ENCODE measurements around the gene OR10G6. TPM values are rescaled to one million over a fixed set of nuclear protein-coding genes. Genes with fewer than 3 reads are reported as not detected.
"Not testable (repeated sequence)": the region's sequence is repeated elsewhere in the genome, so short reads cannot be mapped to it uniquely, and the experiment has no call there.

OR10G6 gene, protein sequence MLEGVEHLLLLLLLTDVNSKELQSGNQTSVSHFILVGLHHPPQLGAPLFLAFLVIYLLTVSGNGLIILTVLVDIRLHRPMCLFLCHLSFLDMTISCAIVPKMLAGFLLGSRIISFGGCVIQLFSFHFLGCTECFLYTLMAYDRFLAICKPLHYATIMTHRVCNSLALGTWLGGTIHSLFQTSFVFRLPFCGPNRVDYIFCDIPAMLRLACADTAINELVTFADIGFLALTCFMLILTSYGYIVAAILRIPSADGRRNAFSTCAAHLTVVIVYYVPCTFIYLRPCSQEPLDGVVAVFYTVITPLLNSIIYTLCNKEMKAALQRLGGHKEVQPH
- total RNA-seq (2014; rRNA removed; shearing (Covaris generic)) = not detected in 2 replicates
- polyA plus RNA-seq (2015; cell fraction: cytosol; rRNA removed) = not detected in 2 replicates
- not detected in 2 replicates for polyA plus RNA-seq (2015; cell fraction: nucleus; rRNA removed)

- DNase-seq (ENCODE audit: low read depth, low spot score) = no peak
- in situ Hi-C loops (cut with HindIII; ENCODE audit: low pct_unique_long_range_greater_than_20kb, low sequenced_read_pairs) = no loop called here
These were observed at the start of gene OR10G6 for GRCh38 chr11:123995119-123995518. Gene OR10G6, minus strand, starts transcription at chr11:123995161. Its CDS starts 0 bp downstream, at chr11:123995161.

- in situ Hi-C loops (cut with HindIII; ENCODE audit: low pct_unique_long_range_greater_than_20kb, low sequenced_read_pairs) = no loop called here
- DNase-seq (ENCODE audit: low read depth, low spot score) = no peak
These were observed 48.5 kb upstream of the OR10G6 start for GRCh38 chr11:124043420-124043819.

DNA sequence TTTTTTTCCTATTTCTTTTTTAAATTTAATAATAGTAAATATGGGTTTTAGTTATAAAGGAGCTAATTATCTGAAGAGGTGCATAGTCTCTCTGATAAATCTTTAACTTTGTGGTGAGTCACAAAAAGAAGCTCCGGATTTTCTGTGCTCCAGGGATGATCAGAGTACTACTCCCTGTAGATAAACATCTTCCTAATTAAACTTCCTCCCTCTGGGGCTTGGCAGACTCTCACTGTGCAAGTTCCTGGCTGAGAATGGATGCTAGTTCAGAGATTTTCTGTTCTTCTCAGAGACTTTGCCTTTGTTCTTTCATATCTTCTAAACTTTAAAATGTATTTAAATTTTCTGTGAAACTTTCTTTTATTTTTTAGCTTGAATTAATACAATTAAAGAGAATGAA, 46.3 kb upstream of the OR10G6 start, which contains the start of gene OR10G7:
Gene OR10G7 (minus strand): TSS at position 72 of the 400 bp plus-strand sequence. CDS start 2,324 bp downstream, outside the sequence.
- DNase-seq (ENCODE audit: low read depth, low spot score) = no peak
- in situ Hi-C loops (cut with HindIII; ENCODE audit: low pct_unique_long_range_greater_than_20kb, low sequenced_read_pairs) = no loop called here

DNA sequence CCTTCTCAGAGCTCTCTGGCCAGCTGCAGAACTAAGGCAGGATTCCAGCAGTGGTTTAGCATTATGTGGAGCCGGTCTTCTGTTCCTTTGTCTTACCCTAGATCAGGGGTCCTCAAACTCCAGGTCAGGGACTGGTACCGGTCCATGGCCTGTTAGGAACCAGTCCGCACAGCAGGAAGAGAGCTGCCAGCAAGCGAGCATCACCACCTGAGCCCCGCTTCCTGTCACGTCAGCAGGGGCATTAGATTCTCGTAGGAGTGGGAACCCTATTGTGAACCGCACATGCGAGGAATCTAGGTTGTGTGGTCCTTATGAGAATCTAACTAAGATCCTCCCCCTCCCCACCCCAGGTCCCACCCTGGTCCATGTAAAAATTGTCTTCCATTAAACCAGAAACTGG, 44.6 kb upstream of the OR10G6 start:
- no peak for DNase-seq (ENCODE audit: low read depth, low spot score)
- in situ Hi-C loops (cut with HindIII; ENCODE audit: low pct_unique_long_range_greater_than_20kb, low sequenced_read_pairs) = no loop called here

DNA sequence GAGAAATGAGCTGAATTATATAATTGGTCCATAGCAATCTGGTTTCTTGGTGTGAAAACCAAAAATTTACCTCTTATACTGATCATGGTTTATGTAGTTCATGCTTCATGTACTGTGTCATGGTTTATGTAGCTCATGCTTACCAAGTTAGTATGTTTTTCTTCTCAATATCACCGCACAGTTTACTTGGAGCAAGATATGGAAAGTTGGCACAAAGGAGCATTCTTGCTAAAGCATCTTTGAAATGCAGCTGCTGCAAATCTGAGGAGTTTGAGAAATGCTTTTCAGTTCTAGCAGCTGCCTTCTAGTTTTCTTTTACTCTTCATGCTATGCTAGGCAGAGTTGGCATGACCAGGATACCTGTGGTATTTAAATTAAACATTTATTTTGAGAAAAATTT, 41.7 kb upstream of the OR10G6 start:
- in situ Hi-C loops (cut with HindIII; ENCODE audit: low pct_unique_long_range_greater_than_20kb, low sequenced_read_pairs) = no loop called here

DNA sequence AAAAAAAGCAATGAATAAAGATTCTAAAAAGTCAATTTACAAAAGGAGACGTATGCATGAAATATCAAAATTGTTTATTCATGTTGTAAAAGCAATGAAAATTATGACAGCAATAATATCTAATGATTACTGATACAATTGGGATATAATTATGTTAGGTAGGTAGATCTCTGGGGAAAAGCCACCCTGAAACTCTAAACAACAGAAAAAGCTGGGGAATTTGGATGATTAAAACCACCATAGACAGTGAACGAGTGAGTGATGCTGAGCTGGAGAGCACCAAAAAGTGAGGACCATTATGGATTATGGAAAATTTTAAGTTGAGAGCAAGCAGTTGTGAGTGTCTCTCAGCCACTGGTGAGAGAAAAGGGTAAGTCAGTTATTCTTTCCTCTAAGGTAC, 31.5 kb upstream of the OR10G6 start, which contains the start of gene OR10G8:
Gene OR10G8 (plus strand): TSS at position 301 of the 400 bp plus-strand sequence. CDS start 2,825 bp downstream, outside the sequence.
- in situ Hi-C loops (cut with HindIII; ENCODE audit: low pct_unique_long_range_greater_than_20kb, low sequenced_read_pairs) = no loop called here

More for the DNA sequence above, 41.7 kb upstream of the OR10G6 start:
- DNase-seq (ENCODE audit: low read depth, low spot score) = no peak

DNA sequence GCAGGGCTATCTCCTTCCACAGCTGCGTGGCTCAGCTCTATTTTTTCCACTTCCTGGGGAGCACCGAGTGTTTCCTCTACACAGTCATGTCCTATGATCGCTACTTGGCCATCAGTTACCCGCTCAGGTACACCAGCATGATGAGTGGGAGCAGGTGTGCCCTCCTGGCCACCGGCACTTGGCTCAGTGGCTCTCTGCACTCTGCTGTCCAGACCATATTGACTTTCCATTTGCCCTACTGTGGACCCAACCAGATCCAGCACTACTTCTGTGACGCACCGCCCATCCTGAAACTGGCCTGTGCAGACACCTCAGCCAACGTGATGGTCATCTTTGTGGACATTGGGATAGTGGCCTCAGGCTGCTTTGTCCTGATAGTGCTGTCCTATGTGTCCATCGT, 20.9 kb upstream of the OR10G6 start:
- in situ Hi-C loops (cut with HindIII; ENCODE audit: low pct_unique_long_range_greater_than_20kb, low sequenced_read_pairs); DNase-seq (ENCODE audit: low read depth, low spot score): not testable (repeated sequence)

More for the DNA sequence above, 31.5 kb upstream of the OR10G6 start, which contains the start of gene OR10G8:
- DNase-seq (ENCODE audit: low read depth, low spot score) = no peak

GRCh38 chr11:124012697-124013096, 17.7 kb upstream of the OR10G6 start, which contains the start of gene OR10G4:
Gene OR10G4, plus strand, starts transcription at chr11:124012997. Its CDS starts 2,578 bp downstream, at chr11:124015575.
- no peak for DNase-seq (ENCODE audit: low read depth, low spot score)
- in situ Hi-C loops (cut with HindIII; ENCODE audit: low pct_unique_long_range_greater_than_20kb, low sequenced_read_pairs) = no loop called here

- no peak for DNase-seq (ENCODE audit: low read depth, low spot score)
- in situ Hi-C loops (cut with HindIII; ENCODE audit: low pct_unique_long_range_greater_than_20kb, low sequenced_read_pairs) = no loop called here
These were observed 15.7 kb downstream of the OR10G6 start for GRCh38 chr11:123979311-123979710.

DNA sequence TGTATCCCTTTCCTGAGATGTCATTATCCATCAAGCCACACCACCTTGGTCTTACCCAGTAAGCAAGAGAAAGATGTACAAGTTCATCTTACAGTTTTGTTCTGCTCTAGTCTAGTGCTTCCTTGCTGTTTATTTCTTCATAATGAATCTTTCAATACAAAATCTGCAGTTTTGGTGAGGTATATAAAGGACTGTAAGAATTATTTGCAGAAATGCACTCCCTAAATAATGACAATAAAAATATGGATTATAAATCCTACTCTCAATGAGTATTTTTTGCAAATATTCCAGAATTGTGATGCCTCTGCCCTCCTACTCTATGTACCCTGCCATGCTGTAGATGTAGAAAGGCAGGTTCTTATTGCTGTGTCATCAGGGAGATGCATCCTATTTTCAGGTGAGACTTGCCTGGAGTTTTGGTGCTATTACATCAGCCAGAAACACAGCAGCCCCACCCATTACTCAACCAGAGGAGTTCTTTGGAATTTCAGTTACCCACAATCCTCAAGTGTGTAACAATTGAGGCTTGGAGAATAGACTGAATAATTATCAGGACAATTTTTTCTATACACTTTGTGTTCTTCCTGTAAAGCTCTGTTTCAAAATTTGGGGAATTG, 17.1 kb downstream of the OR10G6 start, which contains the start of gene OR10S1:
Gene OR10S1 (minus strand): TSS at position 51 of the 617 bp plus-strand sequence. CDS start 117 bp downstream, outside the sequence.
- DNase-seq (ENCODE audit: low read depth, low spot score) = no peak
- in situ Hi-C loops (cut with HindIII; ENCODE audit: low pct_unique_long_range_greater_than_20kb, low sequenced_read_pairs) = no loop called here

DNA sequence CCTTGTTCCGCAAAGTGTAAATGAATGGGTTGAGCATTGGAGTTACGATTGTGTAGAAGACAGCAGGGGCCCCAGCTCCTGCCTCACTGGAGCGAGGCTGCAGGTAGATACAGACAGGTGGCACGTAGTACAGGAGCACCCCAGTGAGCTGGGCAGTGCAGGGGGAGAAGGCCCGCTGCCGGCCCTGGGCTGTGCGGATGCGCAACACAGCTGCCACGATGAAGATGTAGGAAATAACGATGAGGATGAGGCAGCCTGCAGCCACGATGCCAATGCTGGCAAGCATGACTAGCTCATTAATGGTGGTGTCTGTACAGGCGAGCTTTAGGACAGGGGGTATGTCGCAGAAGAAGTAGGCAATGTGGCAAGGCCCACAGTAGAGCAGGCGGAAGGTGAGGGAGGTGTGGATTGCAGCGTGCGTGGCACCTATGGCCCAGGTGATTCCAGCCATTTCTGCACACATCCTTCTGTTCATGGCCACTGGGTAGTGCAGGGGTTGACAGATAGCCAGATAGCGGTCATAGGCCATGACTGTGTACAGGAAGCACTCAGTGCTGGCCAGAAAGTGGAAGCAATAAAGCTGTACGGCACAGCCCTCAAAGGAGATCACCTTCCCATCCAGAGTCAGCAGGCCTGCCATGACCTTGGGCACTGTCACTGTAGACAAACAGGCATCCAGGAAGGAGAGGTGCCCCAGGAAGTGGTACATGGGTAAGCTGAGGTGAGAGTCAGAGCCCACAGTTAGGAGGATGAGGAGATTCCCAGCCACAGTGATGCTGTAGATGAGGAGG, 18.0 kb downstream of the OR10G6 start:
- in situ Hi-C loops (cut with HindIII; ENCODE audit: low pct_unique_long_range_greater_than_20kb, low sequenced_read_pairs) = no loop called here

GRCh38 chr11:123973816-123974215, 21.1 kb downstream of the OR10G6 start:
- in situ Hi-C loops (cut with HindIII; ENCODE audit: low pct_unique_long_range_greater_than_20kb, low sequenced_read_pairs) = no loop called here
- DNase-seq (ENCODE audit: low read depth, low spot score) = no peak

More for the DNA sequence above, 18.0 kb downstream of the OR10G6 start:
- no peak for DNase-seq (ENCODE audit: low read depth, low spot score)

DNA sequence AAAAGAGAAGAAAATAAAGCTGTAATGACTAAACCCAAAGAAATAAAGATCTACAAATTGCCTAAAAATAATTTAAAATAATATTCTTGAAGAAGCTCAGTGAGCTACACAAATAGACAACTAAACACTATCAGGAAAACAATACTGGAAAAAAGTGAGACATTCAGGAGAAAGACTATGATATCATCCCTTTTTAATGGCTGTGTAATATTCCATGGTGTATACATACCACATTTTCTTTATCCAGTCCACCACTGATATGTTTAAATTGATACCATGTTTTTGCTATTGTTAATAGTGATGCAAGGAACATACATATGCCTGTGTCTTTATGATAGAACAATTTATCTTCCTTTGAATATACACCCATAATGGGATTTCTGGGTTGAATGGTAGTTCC, 38.2 kb downstream of the OR10G6 start:
- in situ Hi-C loops (cut with HindIII; ENCODE audit: low pct_unique_long_range_greater_than_20kb, low sequenced_read_pairs) = no loop called here
- DNase-seq (ENCODE audit: low read depth, low spot score) = no peak

DNA sequence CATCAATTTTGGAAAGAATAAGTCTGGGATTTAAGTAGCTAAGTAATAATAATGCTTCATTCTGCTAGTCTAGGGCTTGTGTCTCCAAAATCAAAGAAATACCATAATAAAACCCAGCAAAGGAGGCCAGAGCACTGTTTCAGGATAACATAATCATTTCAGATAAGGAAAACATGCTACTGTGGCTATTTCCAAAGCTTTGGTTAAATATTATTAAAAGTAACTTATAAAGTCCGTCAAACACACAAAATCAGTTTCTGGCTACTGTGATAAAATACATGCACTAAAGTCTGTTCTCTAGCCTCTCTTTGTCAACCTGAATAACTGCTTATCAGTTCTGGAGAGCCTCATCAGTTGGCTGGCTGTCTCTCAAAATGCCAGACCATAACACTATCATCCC, 49.8 kb downstream of the OR10G6 start:
- in situ Hi-C loops (cut with HindIII; ENCODE audit: low pct_unique_long_range_greater_than_20kb, low sequenced_read_pairs) = no loop called here
- DNase-seq (ENCODE audit: low read depth, low spot score) = no peak
